SK-N-DZ (cell line): Measurements from ENCODE around the gene HORMAD2.
"Not testable (repeated sequence)": the region's sequence is repeated elsewhere in the genome, so short reads cannot be mapped to it uniquely, and the experiment has no call there.

Source experiments
- DNase-seq: peaks from one replicate; pipeline ENCODE4 v3.0.0-alpha.2; 2015; ENCODE audit warnings: low spot score

Gene HORMAD2

DNA sequence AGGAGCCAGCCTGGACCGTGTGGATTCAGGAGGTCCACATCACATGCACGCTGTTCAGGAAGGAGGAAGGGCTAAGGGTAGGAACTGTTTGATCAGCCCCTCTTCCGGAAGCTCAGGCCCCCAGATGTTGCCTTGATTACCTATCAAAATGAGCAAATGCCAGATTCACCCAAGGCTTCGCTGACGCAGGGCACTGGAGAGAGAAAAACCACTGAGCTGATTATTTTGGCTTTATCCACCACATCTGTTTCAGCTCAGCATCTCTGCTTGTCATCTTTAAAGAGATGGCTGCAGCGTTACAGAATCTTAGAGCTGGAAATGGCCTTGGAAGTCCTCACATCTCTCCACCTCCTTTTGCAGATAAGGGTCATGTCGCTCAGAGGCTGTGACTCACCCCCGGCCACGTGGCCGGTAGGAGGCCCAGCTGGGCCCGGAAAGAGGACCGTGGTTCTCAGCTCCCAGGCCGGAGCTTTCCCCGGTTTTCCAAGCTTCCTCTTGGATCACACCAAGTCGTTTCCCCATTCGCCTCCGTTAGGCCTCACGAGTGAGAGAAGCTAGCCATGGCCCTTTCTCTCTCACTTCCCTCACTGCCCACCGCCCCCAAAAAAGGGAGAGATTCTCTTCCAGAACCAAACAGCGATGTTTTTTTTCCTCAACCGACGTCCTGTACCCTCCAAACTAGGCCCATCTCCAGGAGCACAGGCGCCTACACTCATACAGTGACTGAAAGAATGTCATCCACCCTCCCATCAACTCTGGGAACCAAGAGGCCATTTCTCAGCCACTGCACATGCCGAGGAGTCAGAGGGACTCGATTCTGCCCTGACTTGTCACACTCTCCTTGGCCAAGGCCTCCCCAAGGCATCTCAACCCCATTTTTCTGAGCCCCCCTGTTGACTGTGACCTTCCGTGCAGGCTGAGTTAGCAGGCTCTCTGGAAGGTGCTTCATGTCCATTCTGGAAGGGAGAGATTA lies 128.7 kb downstream of the HORMAD2 start:
- DNase-seq: peak; percentile 27

DNA sequence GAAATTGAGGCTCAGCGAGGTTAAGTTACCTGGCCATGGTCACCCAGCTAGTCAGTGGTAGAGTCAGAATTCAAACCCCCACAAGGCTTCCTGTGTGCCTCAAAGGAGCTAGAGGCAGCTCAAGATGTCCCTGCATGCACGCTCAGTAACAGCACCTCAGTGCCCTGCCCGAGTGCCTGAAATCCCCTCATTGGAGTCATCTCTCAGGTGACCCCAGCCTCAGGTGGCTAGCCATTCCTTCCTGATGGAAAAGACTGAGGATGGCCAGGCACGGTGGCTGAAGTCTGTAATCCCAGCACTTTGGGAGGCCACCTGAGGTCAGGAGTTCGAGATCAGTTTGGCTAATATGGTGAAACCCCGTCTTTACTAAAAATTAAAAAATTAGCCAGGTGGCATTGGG lies 129.4 kb downstream of the HORMAD2 start:
- no peak for DNase-seq

DNA sequence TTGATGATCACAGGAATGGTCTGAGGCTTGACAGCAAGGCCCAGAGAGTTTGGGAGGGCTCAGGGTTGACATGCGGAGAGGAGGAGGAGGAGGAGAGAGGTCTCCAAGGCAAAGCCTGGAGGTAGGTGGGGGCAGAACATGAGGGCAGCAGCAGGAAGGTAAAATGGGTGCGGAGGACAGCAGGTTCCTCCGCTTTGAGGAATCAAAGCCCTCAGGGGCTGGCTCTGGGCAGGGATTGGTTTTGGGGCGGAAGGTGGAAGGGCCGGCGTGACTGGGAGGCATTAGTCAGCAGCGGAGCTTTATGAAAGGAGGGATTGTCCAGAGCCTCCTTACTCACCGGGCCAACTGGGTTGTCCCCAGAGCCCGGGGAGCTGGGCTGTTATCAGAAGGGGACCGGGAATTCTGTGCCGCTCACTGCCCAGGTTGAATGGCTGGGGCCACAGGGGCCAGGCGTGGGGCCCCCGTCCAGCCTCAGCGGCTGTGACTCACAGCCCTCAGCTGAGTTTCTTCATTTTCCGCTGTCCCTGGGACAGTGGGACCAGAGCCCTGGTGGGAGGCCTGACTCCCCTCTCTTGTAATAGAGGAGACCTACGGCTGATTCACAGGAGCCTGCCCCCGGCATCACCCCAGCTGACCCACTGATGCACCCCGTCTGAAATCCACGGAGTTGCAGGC lies 130.1 kb downstream of the HORMAD2 start:
- DNase-seq: no peak

DNA sequence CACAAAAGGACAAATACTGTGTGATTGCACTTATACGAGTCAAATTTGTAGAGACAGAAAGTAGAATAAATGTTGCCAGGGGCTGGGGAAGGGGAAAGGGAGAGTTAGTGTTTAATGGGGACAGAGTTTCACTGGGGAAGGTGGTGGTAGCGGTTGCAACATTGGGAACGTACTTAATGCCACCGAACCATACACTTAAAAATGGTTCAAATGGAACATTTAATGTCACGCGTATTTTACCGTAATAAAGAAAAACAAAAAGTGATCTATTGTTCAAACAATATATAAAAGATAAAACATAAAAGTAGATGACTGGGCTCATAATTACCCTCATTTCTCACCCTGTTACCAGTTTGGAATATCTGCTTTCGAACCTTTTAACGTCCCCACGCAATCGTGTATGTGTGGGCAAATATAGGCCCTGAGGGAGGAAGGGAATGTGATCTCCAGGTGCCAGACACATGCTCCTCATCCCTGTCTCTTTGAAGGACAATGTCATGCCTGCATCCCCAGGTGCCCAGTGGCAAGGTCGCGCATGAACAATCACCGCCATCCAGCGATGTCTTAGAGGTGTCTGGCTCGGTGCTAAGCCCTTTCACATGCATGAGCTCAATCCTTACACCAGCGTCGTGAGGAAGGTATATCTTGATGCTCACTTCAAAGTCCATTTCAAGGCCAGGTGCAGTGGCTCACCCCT lies 131.0 kb downstream of the HORMAD2 start:
- no peak for DNase-seq

DNA sequence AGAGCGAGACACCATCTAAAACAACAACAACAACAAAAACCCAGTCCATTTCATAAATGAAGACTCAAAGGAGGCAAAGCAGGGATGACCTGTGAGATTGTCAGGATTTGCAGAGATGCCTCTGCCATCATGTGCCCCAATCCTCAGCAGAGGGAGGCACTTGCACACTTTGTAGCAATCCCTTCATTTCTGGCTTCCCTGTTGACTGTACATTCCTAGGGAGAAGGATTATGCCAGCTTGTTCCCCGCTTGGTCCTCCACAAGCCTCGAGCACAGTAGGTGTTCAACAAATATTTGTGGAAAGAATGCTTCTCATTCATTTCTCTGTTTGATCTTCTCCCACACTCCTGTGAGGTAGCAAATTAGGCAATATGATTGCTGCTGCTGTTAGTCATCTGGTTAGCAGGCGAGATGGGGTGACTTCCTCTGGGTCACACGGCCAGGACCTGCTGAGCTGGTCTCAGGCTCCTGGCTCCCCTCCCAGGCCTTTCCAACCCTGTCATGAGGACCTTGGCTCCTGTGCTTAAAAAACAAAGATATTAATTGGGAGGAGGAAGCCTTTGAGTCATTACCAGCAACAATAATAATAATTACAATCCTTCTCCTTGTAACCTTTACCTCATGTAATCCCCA lies 132.2 kb downstream of the HORMAD2 start:
- DNase-seq: no peak

DNA sequence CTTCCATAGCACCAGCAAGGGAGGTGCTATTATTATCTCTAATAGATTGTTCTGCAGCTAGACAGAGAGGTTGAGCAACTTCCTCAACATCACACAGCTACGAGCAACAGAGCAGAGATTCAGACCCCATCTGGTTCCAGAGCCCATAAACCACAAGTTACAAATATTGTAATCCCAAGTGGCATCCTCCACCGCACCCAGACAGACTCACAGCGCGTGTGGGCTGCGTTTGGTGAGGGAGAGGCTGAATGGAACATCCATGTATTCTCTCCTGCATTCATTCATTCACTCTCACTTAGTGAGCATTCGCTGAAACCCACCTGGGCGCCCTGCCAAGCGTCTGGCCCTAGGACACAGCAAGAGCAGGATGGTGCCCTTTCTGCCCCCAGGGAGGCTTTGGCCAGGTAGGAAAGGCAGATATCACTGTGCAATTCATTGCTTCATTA lies 132.8 kb downstream of the HORMAD2 start:
- DNase-seq: no peak

DNA sequence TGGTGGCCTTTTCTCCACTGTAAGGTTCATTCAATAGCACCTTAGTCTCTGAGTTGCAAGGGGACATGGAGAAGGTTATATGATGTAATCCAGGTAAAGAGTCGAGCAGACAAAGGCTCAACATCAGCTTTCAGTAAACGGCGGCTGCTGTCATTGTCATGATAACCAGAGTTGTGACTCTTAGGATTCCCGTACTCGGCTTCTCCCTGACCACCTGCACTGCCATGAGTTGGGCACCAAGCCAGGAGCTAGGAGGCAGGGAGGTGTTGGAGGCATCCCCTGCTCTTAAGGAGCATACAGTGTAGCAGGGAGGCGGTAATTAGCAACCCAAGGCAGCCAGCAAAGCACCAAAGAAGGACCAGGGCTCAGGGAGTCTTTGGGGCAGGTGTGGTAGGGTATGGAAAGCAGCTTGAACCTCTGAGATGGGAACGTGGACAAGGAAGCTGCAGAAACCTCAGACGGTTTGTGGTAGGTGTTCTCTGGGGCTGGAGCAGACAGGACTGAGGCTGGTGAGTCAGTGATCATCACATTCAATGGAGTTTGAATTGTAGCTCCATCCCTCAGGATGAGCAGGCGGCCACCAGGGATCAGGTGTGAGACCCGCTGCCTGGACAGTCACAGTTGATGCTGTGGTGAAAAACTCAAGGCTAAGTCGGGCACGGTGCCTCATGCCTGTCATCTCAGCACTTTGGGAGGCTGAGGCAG lies 134.6 kb downstream of the HORMAD2 start:
- DNase-seq: no peak

DNA sequence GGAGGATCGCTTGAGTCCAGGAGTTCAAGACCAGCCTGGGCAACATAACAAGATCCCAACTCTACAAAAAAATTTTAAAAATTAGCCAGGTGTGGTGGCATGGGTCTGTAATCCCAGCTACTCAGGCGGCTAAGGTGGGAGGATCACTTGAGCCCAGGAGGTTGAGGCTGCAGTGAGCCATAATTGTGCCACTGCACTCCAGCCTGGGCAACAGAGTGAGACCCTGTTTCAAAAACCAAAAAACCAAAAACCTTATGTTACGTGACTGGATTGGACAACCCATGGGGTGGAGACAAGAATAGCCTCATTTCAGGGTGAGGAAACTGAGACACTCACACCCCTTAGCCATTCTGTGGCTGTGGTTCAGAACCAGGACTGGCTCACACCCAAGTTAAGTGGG lies 136.0 kb downstream of the HORMAD2 start:
- not testable (repeated sequence) for DNase-seq

DNA sequence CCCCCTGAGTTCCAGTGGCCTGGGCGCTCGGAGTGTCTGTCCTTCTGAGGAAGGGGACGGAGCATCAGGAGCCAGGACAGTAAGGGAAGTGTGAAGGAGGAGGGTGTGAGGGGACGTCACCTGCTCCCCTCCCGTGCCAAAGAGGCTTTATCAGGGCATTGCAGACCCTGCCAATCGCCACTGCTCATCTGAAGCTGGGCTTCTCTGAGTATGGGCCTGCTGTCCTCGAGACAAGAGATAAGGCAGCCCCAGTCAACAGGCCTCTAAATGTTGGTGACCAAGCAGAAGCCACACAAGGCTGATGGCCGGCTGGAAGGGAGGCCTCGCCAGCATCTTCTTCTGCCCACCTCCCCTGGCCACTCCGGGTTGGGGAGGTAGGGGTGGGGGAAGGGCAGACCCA lies 136.4 kb downstream of the HORMAD2 start:
- no peak for DNase-seq

DNA sequence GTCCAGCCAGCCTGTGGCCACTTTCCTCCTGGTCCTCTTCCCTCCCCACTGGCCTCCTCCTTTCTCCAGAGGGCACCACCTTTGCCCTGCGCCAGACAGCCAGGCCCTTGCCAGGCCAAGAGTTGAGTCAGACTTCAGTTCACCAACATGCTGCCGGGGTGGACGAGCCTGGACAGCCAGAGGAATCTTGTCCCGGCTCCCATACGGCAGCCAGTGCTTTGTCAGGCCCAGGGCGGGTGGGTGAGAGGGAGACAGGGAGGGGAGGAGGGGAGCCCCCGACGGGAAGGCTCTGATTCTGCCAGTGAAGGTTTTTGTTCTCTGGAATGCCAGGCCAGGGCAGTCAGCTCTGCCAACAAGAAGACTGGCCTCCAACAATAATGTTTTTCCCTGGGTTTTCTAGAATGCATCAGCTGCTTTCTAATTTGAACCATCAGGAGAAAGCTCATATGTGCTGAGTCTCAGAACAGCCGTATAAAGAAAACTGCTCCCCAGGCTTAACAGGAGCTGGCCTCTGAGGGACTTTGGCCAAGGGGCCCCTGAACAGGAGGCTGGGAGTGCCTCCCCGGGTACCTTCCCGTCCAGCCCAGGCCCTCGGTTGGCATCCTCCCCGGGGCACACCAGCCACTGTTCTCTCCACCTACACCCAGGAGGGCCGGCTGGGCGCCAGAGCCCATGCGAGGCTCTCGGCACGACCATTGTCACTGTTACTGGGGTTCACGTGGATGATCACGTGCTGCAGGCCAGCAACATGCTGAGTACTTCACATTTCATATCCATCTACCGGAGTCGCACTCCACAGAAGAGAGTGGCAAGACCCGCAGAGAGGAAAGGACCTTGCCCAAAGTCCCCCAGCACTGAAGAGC lies 137.7 kb downstream of the HORMAD2 start:
- no peak for DNase-seq

DNA sequence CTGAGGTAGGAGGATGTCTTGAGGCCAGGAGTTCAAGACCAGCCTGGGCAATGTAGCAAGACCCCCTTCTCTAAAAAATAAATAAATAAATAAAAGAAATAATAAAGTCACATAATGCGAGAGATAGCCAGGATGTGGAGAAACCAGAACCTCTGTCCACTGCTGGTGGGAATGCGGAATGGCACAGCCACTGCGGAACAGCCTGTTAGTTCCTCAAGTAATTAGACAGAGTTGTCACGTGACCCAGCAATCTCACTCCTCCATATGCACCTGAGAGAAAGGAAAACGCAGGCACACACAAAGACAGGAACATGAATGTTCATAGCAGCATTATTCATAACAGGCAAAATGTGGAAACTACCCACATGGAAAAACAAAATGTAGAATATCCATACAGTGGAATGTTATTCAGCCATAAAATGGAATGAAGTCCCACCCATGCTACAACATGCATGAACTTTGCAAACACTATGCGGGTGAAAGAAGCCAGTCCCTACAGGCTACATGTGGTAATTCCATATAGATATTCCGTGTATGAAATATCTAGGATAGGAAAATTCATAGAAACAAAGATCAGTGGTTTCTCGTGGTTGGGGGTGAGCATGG lies 138.9 kb downstream of the HORMAD2 start:
- DNase-seq: no peak

DNA sequence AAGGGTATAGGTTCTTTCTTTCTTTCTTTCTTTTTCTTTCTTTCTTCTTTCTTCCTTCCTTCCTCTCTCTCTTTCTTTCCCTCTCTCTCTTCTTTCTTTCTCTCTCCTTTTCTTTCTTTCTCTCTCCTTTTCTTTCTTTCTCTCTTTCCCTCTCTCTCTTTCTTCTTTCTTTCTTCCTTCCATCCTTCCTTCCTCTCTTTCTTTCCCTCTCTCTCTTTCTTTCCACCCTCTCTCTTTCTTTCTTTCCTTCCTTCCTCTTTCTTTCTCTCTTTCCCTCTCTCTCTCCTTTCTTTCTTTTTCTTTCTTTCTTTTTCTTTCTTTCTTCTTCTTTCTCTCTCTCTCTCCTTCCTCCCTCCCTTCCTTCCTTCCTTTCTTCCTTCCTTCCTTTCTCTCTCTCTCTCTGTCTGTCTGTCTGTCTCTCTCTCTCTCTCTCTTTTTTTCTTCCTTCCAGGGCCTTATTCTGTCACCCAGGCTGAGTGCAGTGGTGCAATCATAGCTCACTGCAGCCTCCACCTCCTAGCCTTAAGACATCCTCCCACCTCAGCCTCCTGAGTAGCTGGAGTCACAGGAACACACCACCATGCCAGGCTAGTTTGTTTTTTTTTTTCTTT lies 139.5 kb downstream of the HORMAD2 start:
- DNase-seq: no peak

DNA sequence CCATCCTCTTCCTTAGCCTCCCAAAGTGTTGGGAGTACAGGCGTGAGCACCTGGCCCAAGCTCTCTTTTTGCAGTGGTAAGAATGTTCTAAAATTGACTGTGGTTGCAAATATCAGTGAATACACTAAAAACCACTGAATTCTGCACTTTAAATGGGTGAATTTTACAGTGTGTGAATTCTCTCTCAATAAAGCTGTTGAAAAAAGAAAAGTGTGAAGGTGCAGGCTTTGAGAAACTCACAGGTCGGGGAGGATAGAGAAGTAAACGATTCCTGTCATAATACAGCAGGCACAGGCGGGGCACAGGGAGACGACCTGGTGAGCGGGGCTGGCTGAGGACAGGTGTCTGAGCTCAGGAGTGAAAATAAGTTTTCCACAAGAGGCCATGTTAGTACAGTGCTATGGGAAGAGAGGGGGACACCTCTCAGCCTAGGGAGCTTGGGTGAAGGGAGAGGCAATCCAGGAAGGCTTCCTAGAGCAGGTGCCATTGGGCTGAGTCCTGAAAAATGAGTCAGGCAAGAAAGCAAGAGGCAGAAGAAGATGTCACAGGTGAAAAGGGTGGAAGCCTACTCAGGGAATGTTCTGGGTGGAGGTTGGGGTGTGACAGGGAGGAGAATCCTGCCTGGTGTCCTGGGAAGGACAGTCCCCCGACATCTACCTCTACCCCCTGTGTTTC lies 140.2 kb downstream of the HORMAD2 start:
- no peak for DNase-seq

DNA sequence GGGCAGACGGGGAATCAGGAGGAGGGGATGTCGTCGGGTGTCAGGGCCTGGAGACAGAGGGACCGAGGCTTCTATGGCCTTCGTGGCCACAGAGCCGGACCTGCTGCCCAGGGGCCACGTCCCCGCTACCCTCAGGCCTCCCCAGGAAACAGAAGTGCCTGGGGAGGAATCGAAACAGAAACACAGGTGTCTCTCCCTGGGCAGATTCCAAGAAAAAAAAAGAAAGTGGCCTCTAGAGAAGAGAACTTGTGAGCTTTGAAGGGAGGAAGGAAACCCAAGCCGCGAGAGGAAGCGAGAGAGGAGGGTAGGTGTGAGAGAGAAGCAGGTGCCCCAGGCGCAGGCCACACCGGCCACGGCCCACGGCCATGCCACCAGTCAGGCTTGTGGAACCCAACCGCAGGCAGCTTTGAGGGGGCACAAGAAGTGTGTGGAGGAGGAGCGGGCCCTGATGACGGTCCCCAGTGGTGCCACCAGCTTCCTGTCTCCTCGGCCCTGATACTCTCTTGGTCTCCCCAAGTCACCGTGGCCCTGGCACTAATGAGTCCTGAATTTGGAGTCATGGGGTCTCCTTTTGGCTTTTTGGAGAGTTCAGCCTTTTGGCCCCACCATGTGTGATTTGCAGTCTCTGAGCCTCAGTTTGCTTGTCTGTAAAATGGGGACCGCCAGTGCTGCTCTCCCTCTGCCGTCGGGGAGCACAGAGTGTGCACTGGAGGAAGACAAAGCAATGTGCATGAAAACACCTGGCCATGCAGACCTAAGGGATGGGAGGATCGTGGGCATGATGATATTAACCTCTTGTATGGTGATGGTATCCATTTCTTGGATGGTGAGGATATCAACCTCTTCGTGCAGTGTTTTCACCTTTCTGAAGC lies 141.1 kb downstream of the HORMAD2 start:
- no peak for DNase-seq

DNA sequence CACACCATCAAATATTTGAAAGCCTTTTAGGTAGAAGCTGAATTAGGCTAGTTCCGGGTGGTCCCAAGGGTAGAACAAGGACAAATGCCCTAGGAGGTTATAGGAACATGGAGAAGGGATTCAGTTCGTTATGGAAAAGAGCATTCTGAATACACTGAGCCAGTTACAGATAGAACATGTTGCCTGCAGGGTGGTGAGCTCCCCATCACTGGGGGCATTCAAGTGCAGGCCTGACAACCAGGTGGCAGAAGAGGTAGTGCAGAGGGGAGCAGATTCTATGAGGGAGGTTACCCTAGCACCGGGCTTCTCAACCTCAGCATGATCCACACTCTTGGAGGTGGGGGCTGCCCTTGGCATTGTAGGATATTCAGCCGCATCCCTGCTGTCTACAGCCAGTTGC lies 142.1 kb downstream of the HORMAD2 start:
- DNase-seq: no peak

DNA sequence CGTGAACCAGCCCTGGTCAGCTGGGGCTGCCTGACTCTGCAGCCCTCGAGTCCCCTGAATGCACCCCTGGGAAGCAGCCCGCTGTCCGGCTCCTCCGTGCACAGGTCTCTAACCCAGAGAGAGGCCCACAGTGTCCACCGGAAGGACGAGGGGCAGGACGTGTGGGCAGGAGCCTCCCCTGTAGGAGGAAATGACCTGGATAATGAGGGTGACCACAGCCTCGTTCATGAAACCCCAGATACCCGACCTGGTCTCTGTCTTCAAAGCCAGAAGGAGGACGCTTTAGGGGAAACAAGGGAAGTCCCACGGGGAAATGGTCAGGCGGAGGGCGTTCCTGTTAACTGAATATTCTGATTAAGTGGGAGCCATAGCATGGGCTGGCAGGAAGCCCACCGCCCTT lies 143.0 kb downstream of the HORMAD2 start:
- DNase-seq: no peak

DNA sequence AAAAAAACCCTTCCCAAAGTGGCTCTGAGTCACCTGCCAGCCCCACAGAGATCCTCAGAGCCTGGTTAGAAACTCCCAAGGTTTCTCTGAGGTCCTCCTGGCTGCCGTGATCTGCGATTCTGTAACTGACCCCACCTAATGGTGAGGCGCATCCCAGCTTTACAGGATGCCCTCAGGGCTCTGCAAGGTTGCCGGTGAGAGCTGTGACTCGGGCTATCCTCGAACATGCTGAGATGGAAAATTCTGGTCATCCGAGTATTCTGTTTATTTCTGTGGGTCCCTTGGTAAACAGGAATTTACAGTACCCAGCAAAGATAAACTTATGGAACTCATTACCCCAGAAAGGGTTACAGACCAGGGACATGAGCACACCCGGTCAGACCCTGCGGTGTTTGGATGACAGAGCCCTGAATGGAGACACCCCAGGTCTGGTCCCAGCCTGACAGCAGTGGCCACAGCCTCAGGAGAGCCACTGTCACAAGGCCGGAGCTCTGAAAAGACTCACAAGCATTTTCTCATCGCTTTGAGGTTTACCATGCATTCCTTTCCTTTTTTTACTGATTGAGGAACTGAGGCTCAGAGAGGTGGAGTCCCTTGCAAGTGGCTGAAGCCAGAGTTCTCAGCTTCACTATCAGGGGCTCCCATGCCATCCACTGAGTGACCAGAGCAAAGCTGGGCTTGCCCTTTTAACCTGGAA lies 144.0 kb downstream of the HORMAD2 start:
- DNase-seq: no peak
